Measurements from ENCODE around the gene SEMA6A. TPM values are rescaled to one million over a fixed set of nuclear protein-coding genes. Genes with fewer than 3 reads are reported as not detected.

SEMA6A gene
- total and polyA plus RNA-seq, 4 donors: 3.4 to 31.6 (median 12.0) TPM

- Histone ChIP-seq H3K4me3 (peak overlapping the region; percentile 69), H3K27ac (ENCODE audit: low read depth in 1 of 2, low read length in 1 of 2) (peak overlapping the region; percentile 9 to 80), H3K36me3 (ENCODE audit: control insufficient read depth in 4 of 4, insufficient read depth in 4 of 4, low read length in 4 of 4) (no peaks in the 10 kb centered on the region), H3K27me3 (ENCODE audit: control insufficient read depth in 3 of 3, insufficient read depth in 3 of 3, low read length in 2 of 3) (peaks cover 0 to 3% (median 0%) of the 10 kb centered on the region in 3 donors), H3K9ac (ENCODE audit: insufficient read depth in 1 of 2, low read length in 2 of 2) (peak overlapping the region; percentile 43 to 63), H3K9me3 (ENCODE audit: control insufficient read depth in 4 of 4, insufficient read depth in 3 of 4, low read length in 3 of 4) (no peaks in the 10 kb centered on the region), H3K4me1 (ENCODE audit: control insufficient read depth in 5 of 5, insufficient read depth in 5 of 5, low read length in 5 of 5) (peaks cover 0 to 28% (median 12%) of the 10 kb centered on the region in 5 donors)
- TF ChIP-seq CTCF (IDR thresholded peaks at IDR 0.05; ENCODE audit: control extremely low read depth, extremely low read depth): no peak
- ATAC-seq (ENCODE audit: insufficient read depth, low FRiP score): no peak
- 0 to 1% methylated on average over 60 to 61 of the region's 61 CpGs for WGBS, 2 donors
- DNase-seq: peak; percentile 38 to 53 (median 50)
These were observed 789 bp downstream of the SEMA6A start for GRCh38 chr5:116573702-116574366.

- DNase-seq (peak in 2 of 3 donors; percentile 50 to 56), ATAC-seq (ENCODE audit: insufficient read depth, low FRiP score) (peak; percentile 6)
- WGBS, 2 donors: 1% methylated on average over 35 of the region's 35 CpGs
- Histone ChIP-seq H3K9ac (ENCODE audit: insufficient read depth in 1 of 2, low read length in 2 of 2) (peak overlapping the region; percentile 43 to 72), H3K4me1 (ENCODE audit: control insufficient read depth in 5 of 5, insufficient read depth in 5 of 5, low read length in 5 of 5) (peaks cover 0 to 27% (median 12%) of the 10 kb centered on the region in 5 donors), H3K36me3 (ENCODE audit: control insufficient read depth in 4 of 4, insufficient read depth in 4 of 4, low read length in 4 of 4) (no peaks in the 10 kb centered on the region), H3K9me3 (ENCODE audit: control insufficient read depth in 4 of 4, insufficient read depth in 3 of 4, low read length in 3 of 4) (no peaks in the 10 kb centered on the region), H3K4me3 (peak overlapping the region; percentile 69), H3K27ac (ENCODE audit: low read depth in 1 of 2, low read length in 1 of 2) (peak overlapping the region; percentile 9 to 80), H3K27me3 (ENCODE audit: control insufficient read depth in 3 of 3, insufficient read depth in 3 of 3, low read length in 2 of 3) (peaks cover 0 to 3% (median 0%) of the 10 kb centered on the region in 3 donors)
- no peak for TF ChIP-seq CTCF (IDR thresholded peaks at IDR 0.05; ENCODE audit: control extremely low read depth, extremely low read depth)
These were observed 1.3 kb downstream of the SEMA6A start for GRCh38 chr5:116573279-116573701.

GRCh38 chr5:116572350-116573278 lies 2.0 kb downstream of the SEMA6A start:
- H3K9me3 ChIP-seq (ENCODE audit: control insufficient read depth in 4 of 4, insufficient read depth in 3 of 4, low read length in 3 of 4): no peaks in the 10 kb centered on the region
- peak; percentile 10 for ATAC-seq (ENCODE audit: insufficient read depth, low FRiP score)
- peaks cover 0 to 3% (median 0%) of the 10 kb centered on the region in 3 donors for H3K27me3 ChIP-seq (ENCODE audit: control insufficient read depth in 3 of 3, insufficient read depth in 3 of 3, low read length in 2 of 3)
- peak overlapping the region; percentile 69 for H3K4me3 ChIP-seq
- H3K36me3 ChIP-seq (ENCODE audit: control insufficient read depth in 4 of 4, insufficient read depth in 4 of 4, low read length in 4 of 4): no peaks in the 10 kb centered on the region
- peak; percentile 69 to 70 (median 69) for DNase-seq
- peak overlapping the region; percentile 9 to 80 for H3K27ac ChIP-seq (ENCODE audit: low read depth in 1 of 2, low read length in 1 of 2)
- H3K9ac ChIP-seq (ENCODE audit: insufficient read depth in 1 of 2, low read length in 2 of 2): peak overlapping the region; percentile 43 to 72
- WGBS, 2 donors: 3 to 5% methylated on average over 52 to 54 of the region's 54 CpGs
- H3K4me1 ChIP-seq (ENCODE audit: control insufficient read depth in 5 of 5, insufficient read depth in 5 of 5, low read length in 5 of 5): peaks cover 0 to 27% (median 12%) of the 10 kb centered on the region in 5 donors
- no peak for TF ChIP-seq CTCF (IDR thresholded peaks at IDR 0.05; ENCODE audit: control extremely low read depth, extremely low read depth)
